HG02642 (cell line): ENCODE measurements around the gene NRL.
A peak's percentile ranks its signal among the peaks of the same experiment; 100 is the strongest.

Experiments used
- ATAC-seq: cut with Tn5 transposase; IDR thresholded peaks from one replicate; pipeline ENCODE4 v1.9.1; 2021; ENCODE audit warnings: mild to moderate bottlenecking; ENCODE audit not compliant: unreplicated experiment, poor library complexity

NRL gene

GRCh38 chr14:24114532-24115421 lies at the start of gene NRL, which contains the start of gene DCAF11:
Gene NRL (minus strand): TSS chr14:24114949. CDS start chr14:24082848, 32,101 bp downstream.
Gene DCAF11 (plus strand): TSS chr14:24114777. CDS start chr14:24115595, 818 bp downstream.
- ATAC-seq = peak; percentile 86

GRCh38 chr14:24162093-24162492 lies 47.3 kb upstream of the NRL start:
- no peak for ATAC-seq

GRCh38 chr14:24160850-24161804 lies 46.4 kb upstream of the NRL start, which contains the start of gene IRF9:
Gene IRF9 (plus strand): TSS chr14:24161265. CDS start chr14:24162145, 880 bp downstream.
- ATAC-seq = peak; percentile 85

- peak; percentile 0 for ATAC-seq
Measured at GRCh38 chr14:24160499-24160849, 45.7 kb upstream of the NRL start.

GRCh38 chr14:24159777-24160498 lies 45.2 kb upstream of the NRL start:
- no peak for ATAC-seq

GRCh38 chr14:24157331-24157730 lies 42.6 kb upstream of the NRL start:
- no peak for ATAC-seq

- ATAC-seq = no peak
Measured at GRCh38 chr14:24156840-24157239, 42.1 kb upstream of the NRL start.

GRCh38 chr14:24155100-24155499 lies 40.4 kb upstream of the NRL start:
- ATAC-seq = no peak

GRCh38 chr14:24151404-24152080 lies 36.8 kb upstream of the NRL start:
- no peak for ATAC-seq

GRCh38 chr14:24150993-24151392 lies 36.2 kb upstream of the NRL start:
- ATAC-seq = no peak

GRCh38 chr14:24150567-24150966 lies 35.8 kb upstream of the NRL start:
- no peak for ATAC-seq

GRCh38 chr14:24150061-24150460 lies 35.3 kb upstream of the NRL start:
- no peak for ATAC-seq

GRCh38 chr14:24149302-24149969 lies 34.7 kb upstream of the NRL start:
- no peak for ATAC-seq

GRCh38 chr14:24147761-24148428 lies 33.1 kb upstream of the NRL start:
- ATAC-seq = no peak

GRCh38 chr14:24146978-24147760 lies 32.4 kb upstream of the NRL start, which contains the start of gene RNF31:
Gene RNF31 (plus strand): TSS chr14:24147498. CDS start chr14:24147699, 201 bp downstream.
- peak; percentile 82 for ATAC-seq

- peak; percentile 73 for ATAC-seq
Measured at GRCh38 chr14:24146453-24146977, 31.8 kb upstream of the NRL start, which contains the start of gene PSME2. Gene PSME2 (minus strand): TSS chr14:24146610. CDS start chr14:24146581, 29 bp downstream.

- ATAC-seq = no peak
Measured at GRCh38 chr14:24145690-24146452, 31.1 kb upstream of the NRL start.
